Liver (tissue), 9 donors: ENCODE data around the gene RARA. TPM values are rescaled to one million over a fixed set of nuclear protein-coding genes. Genes with fewer than 3 reads are reported as not detected.

Source experiments
- DNase-seq: peaks from one replicate; pipeline ENCODE4 v3.0.0-alpha.2; 2017; ENCODE audit warnings: low spot score
- H3K27ac ChIP-seq, 2 donors: one replicate each; pipeline ENCODE4 v1.7.0; 2013; ENCODE audit warnings: inconsistent platforms in 2 of 2, low read length in 2 of 2, control low read depth in 1 of 2, low read depth in 1 of 2, mild to moderate bottlenecking in 1 of 2
- H3K27me3 ChIP-seq, 4 donors: one replicate each; pipeline versions ENCODE4 v1.6.1 to v1.7.0; 2013; ENCODE audit warnings: low read length in 3 of 4, inconsistent platforms in 1 of 4, mild to moderate bottlenecking in 1 of 4, moderate library complexity in 1 of 4; ENCODE audit not compliant: control insufficient read depth in 4 of 4, insufficient read depth in 4 of 4
- H3K36me3 ChIP-seq, 4 donors: one replicate each; pipeline versions ENCODE4 v1.6.1 to v1.7.0; 2013; ENCODE audit warnings: low read length in 3 of 4, mild to moderate bottlenecking in 3 of 4, low read depth in 1 of 4, moderate library complexity in 1 of 4; ENCODE audit not compliant: control insufficient read depth in 4 of 4, insufficient read depth in 3 of 4
- H3K4me1 ChIP-seq, 4 donors: one replicate each; pipeline versions ENCODE4 v1.6.1 to v1.7.0; 2013; ENCODE audit warnings: low read length in 3 of 4, mild to moderate bottlenecking in 3 of 4, moderate library complexity in 1 of 4; ENCODE audit not compliant: control insufficient read depth in 4 of 4, insufficient read depth in 4 of 4
- H3K4me3 ChIP-seq, 3 donors: one replicate each; pipeline versions ENCODE4 v1.6.1 to v1.7.0; 2013; ENCODE audit warnings: low read length in 3 of 3, control low read depth in 1 of 3, low read depth in 1 of 3, mild to moderate bottlenecking in 1 of 3
- H3K9ac ChIP-seq, 2 donors: one replicate each; pipeline ENCODE4 v1.7.0; 2013; ENCODE audit warnings: low read length in 2 of 2, mild to moderate bottlenecking in 2 of 2, moderate library complexity in 2 of 2, control low read depth in 1 of 2, low read depth in 1 of 2
- H3K9me3 ChIP-seq, 4 donors: one replicate each; pipeline versions ENCODE4 v1.6.1 to v1.7.0; 2013; ENCODE audit warnings: low read length in 3 of 4; ENCODE audit not compliant: control insufficient read depth in 4 of 4
- EGR1 ChIP-seq, 2 donors: IDR thresholded peaks; 2 replicates each; pipeline ENCODE4 v1.6.1; 2016 to 2018; ENCODE audit warnings: antibody characterized with exemption in 2 of 2, low read depth in 2 of 2
- FOXA1 ChIP-seq: IDR thresholded peaks from 2 replicates; pipeline ENCODE4 v1.6.1; 2016; ENCODE audit warnings: antibody characterized with exemption
- FOXA2 ChIP-seq: IDR thresholded peaks from 2 replicates; pipeline ENCODE4 v1.6.1; 2016; ENCODE audit warnings: antibody characterized with exemption
- GABPA ChIP-seq, 2 donors: IDR thresholded peaks in 1 of 2; conservative IDR thresholded peaks in 1 of 2; 2 replicates each; pipeline ENCODE4 v1.6.1; 2016; ENCODE audit warnings: antibody characterized with exemption in 2 of 2, mild to moderate bottlenecking in 1 of 2, moderate library complexity in 1 of 2
- HNF4A ChIP-seq, 2 donors: conservative IDR thresholded peaks; 2 replicates each; pipeline ENCODE4 v1.6.1; 2016; ENCODE audit warnings: antibody characterized with exemption in 2 of 2, mild to moderate bottlenecking in 2 of 2
- HNF4G ChIP-seq: IDR thresholded peaks from 2 replicates; pipeline ENCODE4 v1.6.1; 2016; ENCODE audit warnings: antibody characterized with exemption
- JUND ChIP-seq, 2 donors: IDR thresholded peaks; 2 replicates each; pipeline ENCODE4 v1.6.1; 2016; ENCODE audit warnings: antibody characterized with exemption in 2 of 2
- NR2F2 ChIP-seq: IDR thresholded peaks from 2 replicates; pipeline ENCODE4 v1.6.1; 2016; ENCODE audit warnings: antibody characterized with exemption
- RAD21 ChIP-seq, 2 donors: IDR thresholded peaks; 2 replicates each; pipeline ENCODE4 v1.6.1; 2016; ENCODE audit warnings: antibody characterized with exemption in 2 of 2, mild to moderate bottlenecking in 2 of 2
- RXRA ChIP-seq, 2 donors: IDR thresholded peaks; 2 replicates each; pipeline ENCODE4 v1.6.1; 2017 to 2018; ENCODE audit warnings: antibody characterized with exemption in 2 of 2, mild to moderate bottlenecking in 1 of 2
- SP1 ChIP-seq: IDR thresholded peaks from 2 replicates; pipeline ENCODE4 v1.6.1; 2018; ENCODE audit warnings: antibody characterized with exemption, mild to moderate bottlenecking
- TAF1 ChIP-seq: conservative IDR thresholded peaks from 2 replicates; pipeline ENCODE4 v1.6.1; 2016; ENCODE audit warnings: antibody characterized with exemption, mild to moderate bottlenecking
- YY1 ChIP-seq: IDR thresholded peaks from 2 replicates; pipeline ENCODE4 v1.6.1; 2016; ENCODE audit warnings: antibody characterized with exemption, mild to moderate bottlenecking
- WGBS: extraction: QIAGEN DNeasy Blood & Tissue Kit; methylation state at CpG from one replicate; pipeline ENCODE4 v1.1.7; 2013; 5-methylcytosine and 5-hydroxymethylcytosine counted together
- polyA plus RNA-seq, 2 donors: library from polyadenylated mRNA; stranded (reverse) in 1 of 2; unstranded in 1 of 2; fragments of 200-250 nt in 1 of 2; fragments of >200 nt in 1 of 2; fragmentation: Nextera tagmentation in 1 of 2; extraction: Ambion mirVana in 1 of 2; gene quantifications; one replicate each; pipeline versions ENCODE4 v1.2.1 to v1.2.3, GENCODE V29; 2013 to 2015
- total RNA-seq, 2 donors: library from RNA; depleted of rRNA; stranded (reverse); fragments of >200 nt; gene quantifications; one replicate each; pipeline ENCODE4 v1.2.3, GENCODE V29; 2014
- TF ChIP-seq, protein P1 (sequence below): IDR thresholded peaks from 2 replicates; pipeline ENCODE4 v1.6.1; 2016; ENCODE audit warnings: antibody characterized with exemption
- TF ChIP-seq, protein P2 (sequence below): IDR thresholded peaks from 2 replicates; pipeline ENCODE4 v1.6.1; 2016; ENCODE audit warnings: antibody characterized with exemption
- TF ChIP-seq, protein P3 (sequence below): IDR thresholded peaks from 2 replicates; pipeline ENCODE4 v1.6.1; 2016; ENCODE audit warnings: antibody characterized with exemption, mild to moderate bottlenecking
- TF ChIP-seq, protein P4 (sequence below): fragments of 150-350 bp; IDR thresholded peaks from 2 replicates; pipeline ENCODE4 v1.5.1; 2017; ENCODE audit warnings: improper control_type of control experiment, low read depth, low read length; ENCODE audit not compliant: missing input control
- TF ChIP-seq, protein P5 (sequence below): IDR thresholded peaks from 2 replicates; pipeline ENCODE4 v1.6.1; 2016; ENCODE audit warnings: antibody characterized with exemption
- donor health status: healthy.
- donor health status: healthy.
- donor health status: healthy.
- donor health status: healthy.
- donor health status: healthy.

The RARA gene
- total and polyA plus RNA-seq, 4 donors, result 6.6 to 26.2 (median 10.8) TPM

DNA sequence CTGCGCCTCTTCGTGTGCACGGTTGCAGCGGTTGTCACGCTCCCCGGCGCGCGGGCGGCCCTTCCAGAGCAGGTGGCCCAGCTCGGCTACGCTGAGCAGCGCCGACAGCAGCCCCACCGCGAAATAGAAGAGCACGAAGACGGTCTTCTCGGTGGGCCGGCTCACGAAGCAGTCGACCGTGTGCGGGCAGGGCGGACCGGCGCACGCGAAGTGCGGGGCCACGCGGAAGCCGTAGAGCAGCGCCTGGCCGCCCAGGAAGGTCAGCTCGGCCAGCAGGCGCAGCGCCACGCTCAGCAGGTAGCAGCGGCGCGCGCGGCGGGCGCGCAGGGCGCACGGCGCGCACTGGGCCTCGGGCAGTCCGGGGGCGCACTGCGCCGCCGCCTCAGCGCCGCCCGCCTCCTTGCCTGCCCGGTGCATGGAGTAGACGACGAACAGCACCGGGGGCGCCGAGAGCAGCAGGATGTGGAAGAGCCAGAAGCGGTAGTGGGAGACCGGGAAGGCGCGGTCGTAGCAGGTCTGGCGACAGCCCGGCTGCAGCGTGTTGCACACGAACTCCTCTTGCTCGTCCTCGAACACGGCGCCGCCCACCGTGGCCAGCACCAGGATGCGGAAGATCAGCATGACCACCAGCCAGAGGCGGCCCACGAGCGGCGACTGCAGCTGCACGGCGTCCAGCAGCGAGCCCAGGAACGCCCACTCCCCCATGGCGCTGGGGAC lies 54.3 kb downstream of the RARA start:
- no peak for DNase-seq
- Histone ChIP-seq H3K36me3 (no peaks in the 10 kb centered on the region), H3K9me3 (no peaks in the 10 kb centered on the region), H3K4me1 (peaks cover 3 to 29% (median 19%) of the 10 kb centered on the region in 4 donors), H3K4me3 (peak overlapping the region; percentile 47 to 66 (median 58)), H3K9ac (no peak overlapping the region), H3K27ac (peak overlapping the region in 1 of 2 donors; percentile 20), H3K27me3 (no peaks in the 10 kb centered on the region)
- WGBS, result 5% methylated on average over 91 of the region's 91 CpGs
- TF ChIP-seq FOXA1 (no peak), NR2F2 (no peak), HNF4G (no peak), EGR1 (IDR thresholded peaks at IDR 0.05; ENCODE audit: low read depth in 2 of 2) (no peak), GABPA (IDR thresholded peaks at IDR 0.05 in 1 of 2, conservative IDR thresholded peaks at IDR 0.05 in 1 of 2) (no peak), HNF4A (conservative IDR thresholded peaks at IDR 0.05) (no peak), SP1 (no peak), RAD21 (IDR thresholded peaks at IDR 0.05) (no peak), FOXA2 (no peak), TAF1 (no peak), YY1 (no peak), RXRA (IDR thresholded peaks at IDR 0.05) (no peak), JUND (IDR thresholded peaks at IDR 0.05) (no peak)
- TF ChIP-seq, protein P1, sequence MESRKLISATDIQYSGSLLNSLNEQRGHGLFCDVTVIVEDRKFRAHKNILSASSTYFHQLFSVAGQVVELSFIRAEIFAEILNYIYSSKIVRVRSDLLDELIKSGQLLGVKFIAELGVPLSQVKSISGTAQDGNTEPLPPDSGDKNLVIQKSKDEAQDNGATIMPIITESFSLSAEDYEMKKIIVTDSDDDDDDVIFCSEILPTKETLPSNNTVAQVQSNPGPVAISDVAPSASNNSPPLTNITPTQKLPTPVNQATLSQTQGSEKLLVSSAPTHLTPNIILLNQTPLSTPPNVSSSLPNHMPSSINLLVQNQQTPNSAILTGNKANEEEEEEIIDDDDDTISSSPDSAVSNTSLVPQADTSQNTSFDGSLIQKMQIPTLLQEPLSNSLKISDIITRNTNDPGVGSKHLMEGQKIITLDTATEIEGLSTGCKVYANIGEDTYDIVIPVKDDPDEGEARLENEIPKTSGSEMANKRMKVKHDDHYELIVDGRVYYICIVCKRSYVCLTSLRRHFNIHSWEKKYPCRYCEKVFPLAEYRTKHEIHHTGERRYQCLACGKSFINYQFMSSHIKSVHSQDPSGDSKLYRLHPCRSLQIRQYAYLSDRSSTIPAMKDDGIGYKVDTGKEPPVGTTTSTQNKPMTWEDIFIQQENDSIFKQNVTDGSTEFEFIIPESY, result no peak
- TF ChIP-seq, protein P2, sequence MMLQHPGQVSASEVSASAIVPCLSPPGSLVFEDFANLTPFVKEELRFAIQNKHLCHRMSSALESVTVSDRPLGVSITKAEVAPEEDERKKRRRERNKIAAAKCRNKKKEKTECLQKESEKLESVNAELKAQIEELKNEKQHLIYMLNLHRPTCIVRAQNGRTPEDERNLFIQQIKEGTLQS, result no peak
- TF ChIP-seq, protein P3, sequence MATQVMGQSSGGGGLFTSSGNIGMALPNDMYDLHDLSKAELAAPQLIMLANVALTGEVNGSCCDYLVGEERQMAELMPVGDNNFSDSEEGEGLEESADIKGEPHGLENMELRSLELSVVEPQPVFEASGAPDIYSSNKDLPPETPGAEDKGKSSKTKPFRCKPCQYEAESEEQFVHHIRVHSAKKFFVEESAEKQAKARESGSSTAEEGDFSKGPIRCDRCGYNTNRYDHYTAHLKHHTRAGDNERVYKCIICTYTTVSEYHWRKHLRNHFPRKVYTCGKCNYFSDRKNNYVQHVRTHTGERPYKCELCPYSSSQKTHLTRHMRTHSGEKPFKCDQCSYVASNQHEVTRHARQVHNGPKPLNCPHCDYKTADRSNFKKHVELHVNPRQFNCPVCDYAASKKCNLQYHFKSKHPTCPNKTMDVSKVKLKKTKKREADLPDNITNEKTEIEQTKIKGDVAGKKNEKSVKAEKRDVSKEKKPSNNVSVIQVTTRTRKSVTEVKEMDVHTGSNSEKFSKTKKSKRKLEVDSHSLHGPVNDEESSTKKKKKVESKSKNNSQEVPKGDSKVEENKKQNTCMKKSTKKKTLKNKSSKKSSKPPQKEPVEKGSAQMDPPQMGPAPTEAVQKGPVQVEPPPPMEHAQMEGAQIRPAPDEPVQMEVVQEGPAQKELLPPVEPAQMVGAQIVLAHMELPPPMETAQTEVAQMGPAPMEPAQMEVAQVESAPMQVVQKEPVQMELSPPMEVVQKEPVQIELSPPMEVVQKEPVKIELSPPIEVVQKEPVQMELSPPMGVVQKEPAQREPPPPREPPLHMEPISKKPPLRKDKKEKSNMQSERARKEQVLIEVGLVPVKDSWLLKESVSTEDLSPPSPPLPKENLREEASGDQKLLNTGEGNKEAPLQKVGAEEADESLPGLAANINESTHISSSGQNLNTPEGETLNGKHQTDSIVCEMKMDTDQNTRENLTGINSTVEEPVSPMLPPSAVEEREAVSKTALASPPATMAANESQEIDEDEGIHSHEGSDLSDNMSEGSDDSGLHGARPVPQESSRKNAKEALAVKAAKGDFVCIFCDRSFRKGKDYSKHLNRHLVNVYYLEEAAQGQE, result no peak
- TF ChIP-seq, protein P4, sequence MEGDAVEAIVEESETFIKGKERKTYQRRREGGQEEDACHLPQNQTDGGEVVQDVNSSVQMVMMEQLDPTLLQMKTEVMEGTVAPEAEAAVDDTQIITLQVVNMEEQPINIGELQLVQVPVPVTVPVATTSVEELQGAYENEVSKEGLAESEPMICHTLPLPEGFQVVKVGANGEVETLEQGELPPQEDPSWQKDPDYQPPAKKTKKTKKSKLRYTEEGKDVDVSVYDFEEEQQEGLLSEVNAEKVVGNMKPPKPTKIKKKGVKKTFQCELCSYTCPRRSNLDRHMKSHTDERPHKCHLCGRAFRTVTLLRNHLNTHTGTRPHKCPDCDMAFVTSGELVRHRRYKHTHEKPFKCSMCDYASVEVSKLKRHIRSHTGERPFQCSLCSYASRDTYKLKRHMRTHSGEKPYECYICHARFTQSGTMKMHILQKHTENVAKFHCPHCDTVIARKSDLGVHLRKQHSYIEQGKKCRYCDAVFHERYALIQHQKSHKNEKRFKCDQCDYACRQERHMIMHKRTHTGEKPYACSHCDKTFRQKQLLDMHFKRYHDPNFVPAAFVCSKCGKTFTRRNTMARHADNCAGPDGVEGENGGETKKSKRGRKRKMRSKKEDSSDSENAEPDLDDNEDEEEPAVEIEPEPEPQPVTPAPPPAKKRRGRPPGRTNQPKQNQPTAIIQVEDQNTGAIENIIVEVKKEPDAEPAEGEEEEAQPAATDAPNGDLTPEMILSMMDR, result no peak
- TF ChIP-seq, protein P5, sequence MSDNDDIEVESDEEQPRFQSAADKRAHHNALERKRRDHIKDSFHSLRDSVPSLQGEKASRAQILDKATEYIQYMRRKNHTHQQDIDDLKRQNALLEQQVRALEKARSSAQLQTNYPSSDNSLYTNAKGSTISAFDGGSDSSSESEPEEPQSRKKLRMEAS, result no peak
